Lower lobe of right lung (tissue), 2 donors: ENCODE results near the gene SLC41A2. TPM values are rescaled to one million over a fixed set of nuclear protein-coding genes. Genes with fewer than 3 reads are reported as not detected.

Experiments used
- ATAC-seq, 2 donors: fragments of 200-7000 bp; cut with Tn5 transposase; one replicate each; pipeline ENCODE4 v1.9.1; 2020 to 2022; ENCODE audit warnings: mild to moderate bottlenecking in 2 of 2, moderate library complexity in 2 of 2
- DNase-seq: peaks from one replicate; pipeline ENCODE4 v3.0.0-alpha.2; 2020
- H3K27ac ChIP-seq: fragments of 200-600 bp; one replicate; pipeline ENCODE4 v1.8.0; 2022
- H3K27me3 ChIP-seq: fragments of 200-600 bp; one replicate; pipeline ENCODE4 v1.8.0; 2022; ENCODE audit warnings: low read depth
- H3K36me3 ChIP-seq: fragments of 200-600 bp; one replicate; pipeline ENCODE4 v1.8.0; 2022; ENCODE audit warnings: mild to moderate bottlenecking
- H3K4me1 ChIP-seq: fragments of 200-600 bp; one replicate; pipeline ENCODE4 v1.8.0; 2022
- H3K4me3 ChIP-seq: fragments of 200-600 bp; one replicate; pipeline ENCODE4 v1.8.0; 2022; ENCODE audit warnings: mild to moderate bottlenecking
- H3K9me3 ChIP-seq: fragments of 200-600 bp; one replicate; pipeline ENCODE4 v1.8.0; 2022
- CTCF ChIP-seq: fragments of 200-600 bp; IDR thresholded peaks from one replicate; pipeline ENCODE4 v1.8.0; 2022; ENCODE audit warnings: antibody characterized with exemption, mild to moderate bottlenecking
- intact Hi-C: fragments of 100-400 bp; cut with DNase I; formaldehyde crosslinking; loops from one replicate; pipeline ENCODE4 v1.11.0; 2022
- total RNA-seq: library from RNA; stranded (reverse); fragmentation: NEBNext Ultra II Directional; extraction: Animal tissue kit (Norgen Biotek cat#: 25700); gene quantifications from one replicate; pipeline ENCODE4 v1.2.1, GENCODE V29; 2021
- donor health status: DM: no; HTN: yes; CAD: no; lungs with severe emphysema.

SLC41A2 gene
- total RNA-seq, 1 donor from 2014 or later, result 24.8 TPM

- H3K27ac ChIP-seq, result no peak overlapping the region
- no peak for TF ChIP-seq CTCF
- no peak overlapping the region for H3K4me3 ChIP-seq
- H3K4me1 ChIP-seq, result no peaks in the 10 kb centered on the region
- intact Hi-C loops, result no loop called here
- ATAC-seq (no peak), DNase-seq (no peak)
- H3K27me3 ChIP-seq, result no peaks in the 10 kb centered on the region
- H3K9me3 ChIP-seq, result peaks cover 4% of the 10 kb centered on the region
- H3K36me3 ChIP-seq, result no peaks in the 10 kb centered on the region
Measured at GRCh38 chr12:104942075-104942474, 16.0 kb downstream of the SLC41A2 start.

GRCh38 chr12:104941454-104941853, 16.6 kb downstream of the SLC41A2 start:
- H3K4me1 ChIP-seq, result no peaks in the 10 kb centered on the region
- ATAC-seq (peak in 1 of 2 donors; percentile 20), DNase-seq (no peak)
- no peaks in the 10 kb centered on the region for H3K27me3 ChIP-seq
- H3K36me3 ChIP-seq, result no peaks in the 10 kb centered on the region
- H3K4me3 ChIP-seq, result no peak overlapping the region
- peaks cover 4% of the 10 kb centered on the region for H3K9me3 ChIP-seq
- H3K27ac ChIP-seq, result no peak overlapping the region
- TF ChIP-seq CTCF, result no peak
- intact Hi-C loops, result no loop called here

GRCh38 chr12:104939089-104939488, 19.0 kb downstream of the SLC41A2 start:
- peaks cover 4% of the 10 kb centered on the region for H3K9me3 ChIP-seq
- H3K36me3 ChIP-seq, result no peaks in the 10 kb centered on the region
- intact Hi-C loops, result no loop called here
- H3K27me3 ChIP-seq, result no peaks in the 10 kb centered on the region
- no peak overlapping the region for H3K27ac ChIP-seq
- DNase-seq, result no peak
- H3K4me3 ChIP-seq, result no peak overlapping the region
- no peak for ATAC-seq
- no peak for TF ChIP-seq CTCF
- no peaks in the 10 kb centered on the region for H3K4me1 ChIP-seq

- no peak overlapping the region for H3K27ac ChIP-seq
- H3K27me3 ChIP-seq, result no peaks in the 10 kb centered on the region
- DNase-seq (no peak), ATAC-seq (no peak)
- H3K9me3 ChIP-seq, result peaks cover 2% of the 10 kb centered on the region
- H3K36me3 ChIP-seq, result no peaks in the 10 kb centered on the region
- no peak for TF ChIP-seq CTCF
- intact Hi-C loops, result no loop called here
- H3K4me1 ChIP-seq, result no peaks in the 10 kb centered on the region
- H3K4me3 ChIP-seq, result no peak overlapping the region
Measured at GRCh38 chr12:104938371-104938770, 19.7 kb downstream of the SLC41A2 start.

- Histone ChIP-seq H3K36me3 (no peaks in the 10 kb centered on the region), H3K9me3 (no peaks in the 10 kb centered on the region), H3K27me3 (no peaks in the 10 kb centered on the region), H3K4me1 (no peaks in the 10 kb centered on the region), H3K27ac (no peak overlapping the region), H3K4me3 (no peak overlapping the region)
- DNase-seq (no peak), ATAC-seq (no peak)
- no peak for TF ChIP-seq CTCF
- intact Hi-C loops, result no loop called here
Measured at GRCh38 chr12:104935886-104936285, 22.2 kb downstream of the SLC41A2 start.

- TF ChIP-seq CTCF, result no peak
- H3K9me3 ChIP-seq, result no peaks in the 10 kb centered on the region
- no peaks in the 10 kb centered on the region for H3K27me3 ChIP-seq
- no peak for ATAC-seq
- no peak overlapping the region for H3K27ac ChIP-seq
- no peak for DNase-seq
- H3K4me1 ChIP-seq, result no peaks in the 10 kb centered on the region
- H3K4me3 ChIP-seq, result no peak overlapping the region
- intact Hi-C loops, result no loop called here
- no peaks in the 10 kb centered on the region for H3K36me3 ChIP-seq
Measured at GRCh38 chr12:104933778-104934177, 24.3 kb downstream of the SLC41A2 start.
